Measurements from ENCODE around the gene ABHD12. TPM values are rescaled to one million over a fixed set of nuclear protein-coding genes. Genes with fewer than 3 reads are reported as not detected.

The ABHD12 gene
- total and polyA plus RNA-seq, 10 of the 15 experiments (the other 5 are each of a cell fraction or from before 2014, with no cell fraction given) = 1.5 to 61.8 (median 26.7) TPM

- no peaks in the 10 kb centered on the region; the same call in 2 of the 3 replicates for H3K9me3 ChIP-seq (replicated peaks; ENCODE audit: control insufficient read depth, insufficient read depth, low read length)
- DNase-seq (ENCODE audit: low read depth, low spot score) (no peak), FAIRE-seq (no peak), ATAC-seq (no peak)
- WGBS (ENCODE audit: insufficient coverage, insufficient replicate concordance, low lambda C conversion rate, missing lambda C conversion rate) = 100% methylated on average over 2 of the region's 2 CpGs
- TF ChIP-seq TBL1XR1 (IDR thresholded peaks at IDR 0.05; ENCODE audit: low read depth, low read length) (no peak), CREB1 (IDR thresholded peaks at IDR 0.05; ENCODE audit: low read depth) (no peak), RFX5 (IDR thresholded peaks at IDR 0.05; ENCODE audit: low read depth, low read length) (no peak), NFYB (IDR thresholded peaks at IDR 0.05; ENCODE audit: insufficient read depth, low read depth, low read length) (no peak), SREBF2 (IDR thresholded peaks at IDR 0.05; ENCODE audit: low read length) (no peak), IRF3 (IDR thresholded peaks at IDR 0.05) (no peak), E2F8 (IDR thresholded peaks at IDR 0.05; ENCODE audit: low read depth, partially characterized antibody) (no peak)
- H3K36me3 ChIP-seq (ENCODE audit: control insufficient read depth in 2 of 2, insufficient read depth in 2 of 2, low read length in 1 of 2) = no peaks in the 10 kb centered on the region; a peak in 1 of 4 replicates
- no TSS peak for BruUV-seq (replicated peaks)
- H3K4me3 ChIP-seq = no peak overlapping the region
- H2AFZ ChIP-seq (ENCODE audit: control insufficient read depth, low read depth, low read length) = no peak overlapping the region
- in situ Hi-C loops (cut with MboI) (no loop called here), intact Hi-C loops (cut with micrococcal nuclease; ENCODE audit: unreplicated experiment) (no loop called here)
- no peak overlapping the region for H3K4me2 ChIP-seq (ENCODE audit: control insufficient read depth, insufficient read depth)
- H3K27ac ChIP-seq (ENCODE audit: control insufficient read depth, insufficient read depth) = no peak overlapping the region
- peaks cover 8% of the 10 kb centered on the region for H3K4me1 ChIP-seq (ENCODE audit: control insufficient read depth, insufficient read depth, low read length)
- H3K27me3 ChIP-seq (replicated peaks in 1 of 2; ENCODE audit: control insufficient read depth in 2 of 2, insufficient read depth in 2 of 2, low read length in 1 of 2) = no peaks in the 10 kb centered on the region
- ChIA-PET SMC1A (ENCODE audit: uncharacterized antibody, unreplicated experiment) (no interaction called here), RAD21 (ENCODE audit: unreplicated experiment) (no interaction called here), POLR2A (no interaction called here), CTCF (no interaction called here)
- peaks cover 39% of the 10 kb centered on the region for H3K79me2 ChIP-seq (ENCODE audit: control insufficient read depth, insufficient read depth, low read length)
- H4K20me1 ChIP-seq (ENCODE audit: control insufficient read depth, insufficient read depth) = no peaks in the 10 kb centered on the region; the same call in 1 of the 2 replicates
- no peak overlapping the region for H3K9ac ChIP-seq (ENCODE audit: control insufficient read depth, insufficient read depth, low read length)
Measured at GRCh38 chr20:25374842-25375241, 15.8 kb downstream of the ABHD12 start.
